Activated CD4-positive, alpha-beta T cell treated with anti-CD3 and anti-CD28 coated beads, Interleukin-2, amount 50 U/mL, for 1 hour (primary cell): ENCODE results near the gene CCL16.
"Not testable (repeated sequence)": the region's sequence is repeated elsewhere in the genome, so short reads cannot be mapped to it uniquely, and the experiment has no call there.

Experiments
- DNase-seq: peaks from one replicate; pipeline ENCODE4 v3.0.0-alpha.2; 2020

Gene CCL16

GRCh38 chr17:35984140-35984539, 2.8 kb upstream of the CCL16 start:
- no peak for DNase-seq

GRCh38 chr17:35982409-35983191, 1.3 kb upstream of the CCL16 start:
- DNase-seq, result no peak

GRCh38 chr17:35981908-35982330, 622 bp upstream of the CCL16 start:
- DNase-seq, result no peak

GRCh38 chr17:35978346-35978745, 3.0 kb downstream of the CCL16 start:
- DNase-seq, result no peak

GRCh38 chr17:35977509-35977908, 3.8 kb downstream of the CCL16 start:
- no peak for DNase-seq

- no peak for DNase-seq
Observed at GRCh38 chr17:35973333-35974260, 7.7 kb downstream of the CCL16 start.

- DNase-seq, result no peak
Observed at GRCh38 chr17:35972945-35973332, 8.4 kb downstream of the CCL16 start.

GRCh38 chr17:35972535-35972934, 8.8 kb downstream of the CCL16 start:
- DNase-seq, result no peak

GRCh38 chr17:35972066-35972465, 9.2 kb downstream of the CCL16 start:
- DNase-seq, result no peak

GRCh38 chr17:35969558-35970380, 11.5 kb downstream of the CCL16 start:
- DNase-seq, result peak; percentile 64

GRCh38 chr17:35968520-35969054, 12.7 kb downstream of the CCL16 start:
- no peak for DNase-seq

- no peak for DNase-seq
Observed at GRCh38 chr17:35965272-35965671, 16.0 kb downstream of the CCL16 start.

GRCh38 chr17:35963663-35964062, 17.6 kb downstream of the CCL16 start:
- DNase-seq, result no peak

GRCh38 chr17:35953720-35954119, 27.6 kb downstream of the CCL16 start:
- no peak for DNase-seq

- no peak for DNase-seq
Observed at GRCh38 chr17:35949401-35949800, 31.9 kb downstream of the CCL16 start.

GRCh38 chr17:35948092-35948491, 33.2 kb downstream of the CCL16 start:
- DNase-seq, result no peak

- DNase-seq, result peak; percentile 31
Observed at GRCh38 chr17:35947156-35947585, 34.1 kb downstream of the CCL16 start.

- no peak for DNase-seq
Observed at GRCh38 chr17:35944151-35944550, 37.1 kb downstream of the CCL16 start.

- DNase-seq, result no peak
Observed at GRCh38 chr17:35943537-35943936, 37.8 kb downstream of the CCL16 start, which contains the start of gene LYZL6. Gene LYZL6 (minus strand): TSS chr17:35943713. CDS start chr17:35939356, 4,357 bp downstream.

GRCh38 chr17:35942588-35943186, 38.6 kb downstream of the CCL16 start:
- DNase-seq, result no peak

GRCh38 chr17:35938492-35938891, 42.8 kb downstream of the CCL16 start:
- DNase-seq, result not testable (repeated sequence)

GRCh38 chr17:35936063-35936462, 45.2 kb downstream of the CCL16 start:
- no peak for DNase-seq
